Nephron progenitor cell (in vitro differentiated cells): ENCODE data around the gene TECPR1.
A peak's percentile ranks its signal among the peaks of the same experiment; 100 is the strongest.

Experiments used
- DNase-seq: peaks from one replicate; pipeline ENCODE4 v3.0.0; 2021
- H3K27ac Mint-ChIP-seq: 2 replicates; pipeline ENCODE4 v1.8.0; 2021; ENCODE audit warnings: mild to moderate bottlenecking, moderate library complexity, mixed read lengths
- H3K27me3 Mint-ChIP-seq: 2 replicates; pipeline ENCODE4 v1.8.0; 2021; ENCODE audit warnings: mild to moderate bottlenecking, low read depth, mixed read lengths; ENCODE audit not compliant: poor library complexity
- H3K36me3 Mint-ChIP-seq: 2 replicates; pipeline ENCODE4 v1.8.0; 2021; ENCODE audit warnings: low read depth, mixed read lengths
- H3K4me1 Mint-ChIP-seq: 2 replicates; pipeline ENCODE4 v1.8.0; 2021; ENCODE audit warnings: mixed read lengths
- H3K4me3 Mint-ChIP-seq: 2 replicates; pipeline ENCODE4 v1.8.0; 2021; ENCODE audit warnings: mild to moderate bottlenecking, moderate library complexity, mixed read lengths
- H3K9me3 Mint-ChIP-seq: 2 replicates; pipeline ENCODE4 v1.8.0; 2021; ENCODE audit warnings: mild to moderate bottlenecking, moderate library complexity, mixed read lengths
- TF ChIP-seq, protein P1 (sequence below): fragments of 200-600 bp; sonication (generic); IDR thresholded peaks from 2 replicates; pipeline ENCODE4 v1.5.0; 2021; ENCODE audit warnings: antibody characterized with exemption

The TECPR1 gene

DNA sequence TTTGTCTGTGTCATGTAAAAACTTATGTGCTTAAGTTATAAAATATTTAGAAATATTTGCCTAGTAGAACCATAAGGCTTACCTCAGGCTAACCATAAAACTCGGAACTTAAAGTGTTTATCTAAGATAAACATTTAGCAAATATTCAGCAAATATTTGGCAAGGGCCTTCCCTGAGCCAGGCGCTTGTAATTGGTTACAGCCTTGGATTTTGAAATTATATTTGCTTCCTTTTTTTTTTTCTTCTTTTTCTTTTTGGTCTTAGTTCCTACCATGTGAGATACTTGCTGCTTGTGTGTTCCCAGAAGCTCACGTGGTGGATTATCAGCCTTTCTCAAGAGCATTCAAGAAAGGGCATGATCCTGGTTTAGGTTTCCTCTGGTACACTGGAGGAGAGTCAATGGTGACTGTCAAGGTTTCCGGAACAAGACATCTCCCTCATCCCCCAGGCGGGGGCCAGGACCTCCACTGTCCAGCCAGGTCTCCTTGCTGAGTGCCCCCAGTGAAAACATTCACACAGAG is 24.3 kb upstream of the TECPR1 start:
- TF ChIP-seq, protein P1, sequence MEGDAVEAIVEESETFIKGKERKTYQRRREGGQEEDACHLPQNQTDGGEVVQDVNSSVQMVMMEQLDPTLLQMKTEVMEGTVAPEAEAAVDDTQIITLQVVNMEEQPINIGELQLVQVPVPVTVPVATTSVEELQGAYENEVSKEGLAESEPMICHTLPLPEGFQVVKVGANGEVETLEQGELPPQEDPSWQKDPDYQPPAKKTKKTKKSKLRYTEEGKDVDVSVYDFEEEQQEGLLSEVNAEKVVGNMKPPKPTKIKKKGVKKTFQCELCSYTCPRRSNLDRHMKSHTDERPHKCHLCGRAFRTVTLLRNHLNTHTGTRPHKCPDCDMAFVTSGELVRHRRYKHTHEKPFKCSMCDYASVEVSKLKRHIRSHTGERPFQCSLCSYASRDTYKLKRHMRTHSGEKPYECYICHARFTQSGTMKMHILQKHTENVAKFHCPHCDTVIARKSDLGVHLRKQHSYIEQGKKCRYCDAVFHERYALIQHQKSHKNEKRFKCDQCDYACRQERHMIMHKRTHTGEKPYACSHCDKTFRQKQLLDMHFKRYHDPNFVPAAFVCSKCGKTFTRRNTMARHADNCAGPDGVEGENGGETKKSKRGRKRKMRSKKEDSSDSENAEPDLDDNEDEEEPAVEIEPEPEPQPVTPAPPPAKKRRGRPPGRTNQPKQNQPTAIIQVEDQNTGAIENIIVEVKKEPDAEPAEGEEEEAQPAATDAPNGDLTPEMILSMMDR, result no peak
- H3K27me3 Mint-ChIP-seq, result no peaks in the 10 kb centered on the region
- H3K4me1 Mint-ChIP-seq, result peaks cover 10% of the 10 kb centered on the region
- H3K4me3 Mint-ChIP-seq, result no peak overlapping the region
- no peaks in the 10 kb centered on the region for H3K36me3 Mint-ChIP-seq
- no peaks in the 10 kb centered on the region for H3K9me3 Mint-ChIP-seq
- DNase-seq, result no peak
- H3K27ac Mint-ChIP-seq, result no peak overlapping the region

DNA sequence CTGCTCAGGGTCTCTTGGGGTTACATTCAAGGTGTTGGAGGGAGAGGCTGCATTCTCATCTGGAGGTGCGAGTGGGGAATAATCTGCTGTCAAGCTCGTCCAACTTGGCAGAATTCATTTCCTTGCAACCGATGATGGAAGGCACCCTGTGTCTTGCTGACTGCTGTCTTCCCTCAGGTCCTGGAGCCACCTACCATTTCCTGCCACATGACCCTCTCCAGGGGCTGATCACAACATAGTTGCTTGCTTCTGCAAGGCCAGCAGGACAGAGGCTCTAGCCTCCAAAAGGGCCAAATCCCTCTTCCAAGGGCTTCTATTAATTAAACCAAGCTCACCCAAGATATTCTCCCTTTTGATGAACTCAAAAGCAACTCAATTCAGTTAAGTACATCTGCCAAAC is 15.3 kb upstream of the TECPR1 start:
- Mint-ChIP-seq H3K27ac (no peak overlapping the region), H3K9me3 (no peaks in the 10 kb centered on the region), H3K27me3 (peaks cover 4% of the 10 kb centered on the region), H3K4me3 (no peak overlapping the region), H3K36me3 (peaks cover 26% of the 10 kb centered on the region), H3K4me1 (no peaks in the 10 kb centered on the region)
- TF ChIP-seq, protein P1, result no peak
- DNase-seq, result no peak

DNA sequence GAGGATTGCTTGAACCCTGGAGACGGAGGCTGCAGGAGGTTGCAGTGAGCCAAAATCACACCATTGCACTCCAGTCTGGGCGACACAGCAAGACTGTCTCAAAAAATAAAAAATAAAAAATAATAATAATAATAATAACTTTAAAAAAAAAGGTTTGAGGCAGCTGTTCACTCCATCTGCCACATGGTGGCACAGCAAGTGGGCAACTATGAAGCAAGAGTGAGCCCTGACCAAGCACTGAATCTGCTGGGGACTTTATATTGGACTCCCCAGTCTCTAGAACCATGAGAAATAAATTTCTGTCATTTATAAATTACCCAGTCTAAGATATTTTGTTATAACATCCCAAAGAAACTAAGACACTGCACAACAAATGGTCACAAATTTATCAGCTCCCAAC is 14.8 kb upstream of the TECPR1 start:
- Mint-ChIP-seq H3K27me3 (peaks cover 4% of the 10 kb centered on the region), H3K36me3 (peaks cover 30% of the 10 kb centered on the region), H3K9me3 (no peaks in the 10 kb centered on the region), H3K27ac (no peak overlapping the region), H3K4me3 (no peak overlapping the region), H3K4me1 (no peaks in the 10 kb centered on the region)
- TF ChIP-seq, protein P1, result peak; percentile 14
- DNase-seq, result no peak

DNA sequence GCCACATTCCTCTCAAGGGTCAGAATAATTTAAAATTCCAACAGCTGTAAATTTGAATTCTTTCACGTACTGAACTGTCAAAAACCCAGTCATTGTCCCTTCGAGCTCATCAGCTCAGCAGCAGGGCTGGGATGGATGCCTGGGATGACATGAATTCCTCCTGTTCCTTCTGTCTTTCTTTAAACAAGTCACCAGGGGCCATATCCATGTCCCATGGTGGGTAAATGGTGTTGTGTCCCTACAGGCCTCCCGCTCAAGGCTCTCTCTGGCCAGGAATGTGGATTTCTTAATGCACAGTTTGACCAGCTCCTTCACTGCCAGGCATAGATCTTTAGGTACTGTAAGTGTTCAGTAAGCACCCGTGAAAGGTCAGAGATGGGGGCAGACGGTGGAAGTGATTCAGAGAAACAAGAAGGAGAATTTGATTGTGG is 13.8 kb upstream of the TECPR1 start:
- no peak for DNase-seq
- Mint-ChIP-seq H3K9me3 (no peaks in the 10 kb centered on the region), H3K36me3 (peaks cover 36% of the 10 kb centered on the region), H3K4me1 (no peaks in the 10 kb centered on the region), H3K4me3 (no peak overlapping the region), H3K27me3 (peaks cover 4% of the 10 kb centered on the region), H3K27ac (no peak overlapping the region)
- TF ChIP-seq, protein P1, result no peak

DNA sequence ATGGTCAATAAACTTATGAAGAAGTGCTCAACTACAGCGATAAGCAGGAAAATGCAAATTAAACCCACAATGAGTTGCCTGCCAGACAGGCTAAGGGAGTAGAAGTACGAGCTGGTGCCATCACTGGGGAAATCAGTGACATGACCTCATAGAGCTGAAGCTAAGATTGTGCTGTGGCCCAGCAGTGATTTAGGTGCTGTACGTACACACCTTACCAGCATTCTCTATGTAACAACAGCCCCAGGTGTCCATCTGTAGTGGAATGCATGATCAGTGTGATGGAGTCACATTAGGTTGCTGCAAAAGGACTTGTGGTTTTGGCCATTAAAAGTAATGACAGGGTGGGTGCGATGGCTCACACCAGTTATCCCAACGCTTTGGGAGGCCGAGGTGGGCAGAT is 5.7 kb upstream of the TECPR1 start:
- no peaks in the 10 kb centered on the region for H3K9me3 Mint-ChIP-seq
- no peaks in the 10 kb centered on the region for H3K27me3 Mint-ChIP-seq
- peaks cover 8% of the 10 kb centered on the region for H3K4me1 Mint-ChIP-seq
- TF ChIP-seq, protein P1, result no peak
- peaks cover 27% of the 10 kb centered on the region for H3K36me3 Mint-ChIP-seq
- no peak overlapping the region for H3K4me3 Mint-ChIP-seq
- DNase-seq, result no peak
- no peak overlapping the region for H3K27ac Mint-ChIP-seq

DNA sequence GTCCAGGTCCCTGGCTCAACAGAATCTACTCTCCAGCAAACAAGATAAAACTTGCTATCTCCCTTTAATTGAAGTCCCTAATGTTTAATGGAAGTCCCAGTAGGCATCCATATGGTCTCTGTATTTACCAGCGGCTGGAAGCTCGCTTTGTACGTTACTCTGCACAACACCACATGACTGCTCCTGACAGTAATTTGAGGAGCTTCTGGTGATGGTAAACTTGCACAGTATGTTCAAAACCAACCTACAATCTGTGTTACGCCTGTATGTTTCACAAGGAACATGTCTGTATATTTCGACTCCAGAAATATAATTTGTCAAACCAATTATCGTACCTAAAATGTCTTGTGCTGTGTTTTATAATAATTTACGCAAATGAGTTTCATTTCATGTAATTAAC is 4.4 kb upstream of the TECPR1 start:
- H3K36me3 Mint-ChIP-seq, result peaks cover 14% of the 10 kb centered on the region
- H3K27me3 Mint-ChIP-seq, result peaks cover 2% of the 10 kb centered on the region
- TF ChIP-seq, protein P1, result no peak
- H3K27ac Mint-ChIP-seq, result no peak overlapping the region
- H3K4me1 Mint-ChIP-seq, result peaks cover 17% of the 10 kb centered on the region
- no peaks in the 10 kb centered on the region for H3K9me3 Mint-ChIP-seq
- DNase-seq, result no peak
- H3K4me3 Mint-ChIP-seq, result no peak overlapping the region
